ENCODE data around the gene NKAIN4.

The NKAIN4 gene

DNA sequence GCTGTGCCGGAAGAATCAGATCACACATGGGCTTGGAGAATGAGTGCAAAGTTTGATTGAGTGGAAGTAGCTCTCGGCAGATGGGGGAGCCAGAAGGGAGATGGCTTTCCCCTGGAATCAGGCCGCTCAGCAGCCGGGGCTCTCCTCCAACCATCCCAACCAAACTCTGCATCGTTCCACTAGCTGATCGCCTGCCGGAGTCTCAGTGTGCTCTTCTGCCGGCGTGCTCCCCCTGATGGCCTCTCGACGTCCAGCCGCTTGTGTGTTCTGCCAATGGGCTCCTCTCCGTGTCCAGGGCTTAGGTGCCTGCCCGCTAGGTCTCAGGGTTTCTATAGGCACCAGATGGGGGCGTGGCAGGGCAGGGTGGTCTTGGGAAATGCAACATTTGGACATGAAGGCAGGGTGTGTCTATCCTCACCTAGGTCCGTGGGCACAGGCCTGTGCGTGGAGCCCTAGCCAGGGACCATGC, 23.4 kb downstream of the NKAIN4 start:
- no peak overlapping the region for H3K27ac ChIP-seq
- peaks cover 0 to 89% of the 10 kb centered on the region in 2 donors for H3K27me3 ChIP-seq
- DNase-seq: peak in 1 of 2 donors; percentile 47

DNA sequence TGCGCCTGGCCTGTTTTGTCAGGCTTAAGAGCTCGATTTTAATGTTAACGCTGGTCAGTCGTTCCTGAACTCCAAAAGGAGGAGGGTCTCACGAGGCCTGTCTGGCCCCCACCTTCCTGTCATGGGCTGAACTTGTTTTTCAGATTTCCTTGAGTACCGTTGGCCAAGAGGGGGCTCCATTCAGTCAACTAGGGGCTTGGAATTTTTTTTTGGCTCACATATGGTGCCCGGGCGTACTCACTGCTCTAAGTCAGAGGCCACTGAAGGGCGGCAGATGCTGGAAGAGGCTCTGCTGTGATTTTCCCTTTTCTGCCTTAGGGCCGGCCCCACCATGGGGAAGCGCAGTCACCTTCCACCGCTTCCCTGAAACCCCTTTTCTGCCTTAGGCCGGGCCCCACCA, 25.5 kb downstream of the NKAIN4 start:
- DNase-seq: no peak
- Histone ChIP-seq H3K36me3 (no peaks in the 10 kb centered on the region), H3K4me3 (no peak overlapping the region), H3K9me3 (no peaks in the 10 kb centered on the region), H3K4me1 (peaks cover 0 to 12% (median 1%) of the 10 kb centered on the region in 4 donors), H3K27me3 (peaks cover 0 to 68% of the 10 kb centered on the region in 2 donors), H3K27ac (no peak overlapping the region)
- TF ChIP-seq, protein P1, sequence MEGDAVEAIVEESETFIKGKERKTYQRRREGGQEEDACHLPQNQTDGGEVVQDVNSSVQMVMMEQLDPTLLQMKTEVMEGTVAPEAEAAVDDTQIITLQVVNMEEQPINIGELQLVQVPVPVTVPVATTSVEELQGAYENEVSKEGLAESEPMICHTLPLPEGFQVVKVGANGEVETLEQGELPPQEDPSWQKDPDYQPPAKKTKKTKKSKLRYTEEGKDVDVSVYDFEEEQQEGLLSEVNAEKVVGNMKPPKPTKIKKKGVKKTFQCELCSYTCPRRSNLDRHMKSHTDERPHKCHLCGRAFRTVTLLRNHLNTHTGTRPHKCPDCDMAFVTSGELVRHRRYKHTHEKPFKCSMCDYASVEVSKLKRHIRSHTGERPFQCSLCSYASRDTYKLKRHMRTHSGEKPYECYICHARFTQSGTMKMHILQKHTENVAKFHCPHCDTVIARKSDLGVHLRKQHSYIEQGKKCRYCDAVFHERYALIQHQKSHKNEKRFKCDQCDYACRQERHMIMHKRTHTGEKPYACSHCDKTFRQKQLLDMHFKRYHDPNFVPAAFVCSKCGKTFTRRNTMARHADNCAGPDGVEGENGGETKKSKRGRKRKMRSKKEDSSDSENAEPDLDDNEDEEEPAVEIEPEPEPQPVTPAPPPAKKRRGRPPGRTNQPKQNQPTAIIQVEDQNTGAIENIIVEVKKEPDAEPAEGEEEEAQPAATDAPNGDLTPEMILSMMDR (IDR thresholded peaks at IDR 0.05): no peak
- intact Hi-C loops (cut with DNase I; ENCODE audit: low total_unique reads): no loop called here

More for the DNA sequence above, 23.4 kb downstream of the NKAIN4 start:
- Histone ChIP-seq H3K9me3 (no peaks in the 10 kb centered on the region), H3K4me1 (peaks cover 0 to 6% (median 1%) of the 10 kb centered on the region in 4 donors), H3K4me3 (no peak overlapping the region), H3K36me3 (no peaks in the 10 kb centered on the region)
- TF ChIP-seq, protein P1 (IDR thresholded peaks at IDR 0.05): peak; percentile 35 to 42
- intact Hi-C loops (cut with DNase I; ENCODE audit: low total_unique reads): no loop called here

DNA sequence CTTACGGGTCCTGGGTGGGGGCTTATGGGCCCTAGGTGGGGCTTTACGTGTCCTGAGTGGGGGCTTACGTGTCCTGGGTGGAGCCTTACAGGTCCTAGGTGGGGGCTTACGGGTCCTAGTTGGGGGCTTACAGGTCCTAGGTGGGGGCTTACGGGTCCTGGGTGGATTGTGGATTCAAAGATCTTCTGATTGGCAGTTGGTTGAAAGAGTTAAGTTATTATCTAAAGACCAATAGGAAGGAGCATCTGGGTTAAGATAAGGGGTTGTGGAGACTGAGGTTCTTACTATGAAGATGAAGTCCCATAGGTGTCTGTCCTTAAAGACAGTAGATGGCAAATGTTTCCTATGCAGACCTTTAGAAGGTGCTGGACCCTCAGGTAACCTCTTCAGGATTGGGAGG, 27.0 kb downstream of the NKAIN4 start:
- intact Hi-C loops (cut with DNase I; ENCODE audit: low total_unique reads): no loop called here
- TF ChIP-seq, protein P1 (IDR thresholded peaks at IDR 0.05): no peak

DNA sequence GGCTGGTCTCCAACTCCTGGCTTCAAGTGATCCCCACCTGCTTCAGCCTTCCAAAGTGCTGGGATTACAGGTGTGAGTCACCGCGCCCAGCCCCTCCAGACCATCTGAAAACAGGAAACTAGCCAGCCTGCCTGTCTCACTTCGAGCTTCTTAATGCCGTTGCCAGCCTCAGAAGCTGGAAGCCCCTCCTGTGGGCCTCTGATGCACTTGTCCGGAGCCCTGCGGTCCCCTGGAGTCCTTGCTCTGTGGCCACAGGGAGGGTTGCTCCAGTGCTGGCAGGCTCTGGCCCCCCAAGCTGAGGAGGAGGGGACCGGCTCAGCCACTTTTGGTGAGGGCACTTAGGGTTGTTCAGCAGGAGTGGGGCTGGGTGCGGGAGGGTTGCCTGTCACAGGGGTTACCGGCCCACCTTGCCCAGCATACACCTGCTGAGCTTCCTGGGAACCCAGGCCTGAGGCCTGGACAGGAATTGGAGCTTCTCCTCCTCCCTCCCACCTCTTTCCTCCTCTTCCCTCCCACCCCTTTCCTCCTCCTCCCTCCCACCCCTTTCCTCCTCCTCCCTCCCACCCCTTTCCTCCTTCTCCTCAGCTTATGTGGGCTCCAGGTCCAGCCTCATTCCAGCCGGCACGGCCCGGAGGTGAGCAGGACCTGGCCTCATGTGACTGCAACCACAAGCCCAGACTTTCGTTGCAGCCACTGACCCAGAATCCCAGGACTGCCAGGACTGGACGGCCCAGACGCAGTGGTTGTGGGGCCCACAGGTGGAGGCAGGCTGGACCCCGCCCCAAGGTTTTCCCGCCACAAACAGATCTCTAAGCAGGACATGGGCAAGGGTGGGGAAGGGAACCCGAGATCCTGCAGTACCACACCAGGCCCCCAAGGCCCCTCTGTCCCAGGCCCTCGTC, 28.0 kb downstream of the NKAIN4 start:
- intact Hi-C loops (cut with DNase I; ENCODE audit: low total_unique reads): no loop called here
- Histone ChIP-seq H3K27me3 (peaks cover 0 to 65% of the 10 kb centered on the region in 2 donors), H3K36me3 (no peaks in the 10 kb centered on the region), H3K4me3 (no peak overlapping the region), H3K9me3 (no peaks in the 10 kb centered on the region), H3K27ac (no peak overlapping the region), H3K4me1 (peaks cover 0 to 12% (median 1%) of the 10 kb centered on the region in 4 donors)
- TF ChIP-seq, protein P1 (IDR thresholded peaks at IDR 0.05): no peak
- no peak for DNase-seq

More for the DNA sequence above, 27.0 kb downstream of the NKAIN4 start:
- H3K27me3 ChIP-seq: peaks cover 0 to 63% of the 10 kb centered on the region in 2 donors
- H3K27ac ChIP-seq: no peak overlapping the region
- peaks cover 0 to 12% (median 1%) of the 10 kb centered on the region in 4 donors for H3K4me1 ChIP-seq
- H3K9me3 ChIP-seq: no peaks in the 10 kb centered on the region
- no peaks in the 10 kb centered on the region for H3K36me3 ChIP-seq
- DNase-seq: no peak
- no peak overlapping the region for H3K4me3 ChIP-seq

DNA sequence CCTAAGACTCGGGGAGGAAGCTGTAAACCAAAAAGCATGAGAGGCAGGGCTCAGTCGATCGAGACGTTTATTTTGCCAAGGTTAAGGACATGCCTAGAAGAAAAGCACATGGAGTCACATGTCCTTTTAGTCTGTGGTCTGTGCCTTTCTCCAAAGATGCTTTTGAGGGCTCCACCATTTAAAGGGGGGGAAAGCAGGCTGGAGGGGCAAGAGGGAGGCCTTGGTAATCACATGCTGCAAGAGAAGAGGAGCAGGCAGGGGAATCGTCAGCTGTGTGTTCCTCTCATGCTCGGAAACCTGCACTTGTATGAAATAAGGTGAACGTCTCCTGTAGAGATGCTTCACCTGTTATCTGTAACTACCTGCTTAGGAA, 29.2 kb downstream of the NKAIN4 start:
- Histone ChIP-seq H3K27me3 (peaks cover 0 to 67% of the 10 kb centered on the region in 2 donors), H3K4me3 (no peak overlapping the region), H3K36me3 (no peaks in the 10 kb centered on the region), H3K27ac (no peak overlapping the region), H3K9me3 (no peaks in the 10 kb centered on the region), H3K4me1 (peaks cover 0 to 6% (median 0%) of the 10 kb centered on the region in 4 donors)
- no peak for DNase-seq
- TF ChIP-seq, protein P1 (IDR thresholded peaks at IDR 0.05): no peak
- intact Hi-C loops (cut with DNase I; ENCODE audit: low total_unique reads): no loop called here

All from tibial artery (tissue), 4 donors.